IPS-NIHi7 (cell line): ENCODE measurements around the gene RNF223.

Experiments
- DNase-seq: peaks from one replicate; pipeline ENCODE4 v3.0.0; 2012; ENCODE audit warnings: mixed read lengths; ENCODE audit errors: extremely low spot score

RNF223 gene

GRCh38 chr1:1073743-1074587, at the start of gene RNF223:
Gene RNF223 (minus strand): TSS chr1:1074306. CDS start chr1:1072566, 1,740 bp downstream.
- no peak for DNase-seq

GRCh38 chr1:1122981-1123480, 48.9 kb upstream of the RNF223 start:
- DNase-seq = no peak

- DNase-seq = peak; percentile 92
Observed at GRCh38 chr1:1122078-1122811, 48.1 kb upstream of the RNF223 start.

- no peak for DNase-seq
Observed at GRCh38 chr1:1121611-1122077, 47.5 kb upstream of the RNF223 start.

GRCh38 chr1:1120866-1121591, 46.9 kb upstream of the RNF223 start:
- peak; percentile 8 for DNase-seq

- no peak for DNase-seq
Observed at GRCh38 chr1:1120096-1120495, 46.0 kb upstream of the RNF223 start.

GRCh38 chr1:1119272-1119890, 45.3 kb upstream of the RNF223 start:
- DNase-seq = no peak

- no peak for DNase-seq
Observed at GRCh38 chr1:1118876-1119220, 44.7 kb upstream of the RNF223 start.

GRCh38 chr1:1118011-1118875, 44.1 kb upstream of the RNF223 start:
- DNase-seq = no peak

- no peak for DNase-seq
Observed at GRCh38 chr1:1117469-1117831, 43.3 kb upstream of the RNF223 start.

GRCh38 chr1:1116701-1117468, 42.8 kb upstream of the RNF223 start:
- no peak for DNase-seq

- peak; percentile 98 for DNase-seq
Observed at GRCh38 chr1:1115786-1116700, 41.9 kb upstream of the RNF223 start, which contains the start of gene C1orf159. Gene C1orf159 (minus strand): TSS chr1:1116089. CDS start chr1:1091543, 24,546 bp downstream.

- DNase-seq = no peak
Observed at GRCh38 chr1:1115136-1115785, 41.2 kb upstream of the RNF223 start.

- DNase-seq = no peak
Observed at GRCh38 chr1:1114431-1114830, 40.3 kb upstream of the RNF223 start.

- DNase-seq = no peak
Observed at GRCh38 chr1:1112237-1112985, 38.3 kb upstream of the RNF223 start.

GRCh38 chr1:1111516-1112236, 37.6 kb upstream of the RNF223 start:
- no peak for DNase-seq

- DNase-seq = no peak
Observed at GRCh38 chr1:1110561-1110971, 36.5 kb upstream of the RNF223 start.
